Measurements from ENCODE around the gene NEDD4.
"Not testable (repeated sequence)": the region's sequence is repeated elsewhere in the genome, so short reads cannot be mapped to it uniquely, and the experiment has no call there.

DNA sequence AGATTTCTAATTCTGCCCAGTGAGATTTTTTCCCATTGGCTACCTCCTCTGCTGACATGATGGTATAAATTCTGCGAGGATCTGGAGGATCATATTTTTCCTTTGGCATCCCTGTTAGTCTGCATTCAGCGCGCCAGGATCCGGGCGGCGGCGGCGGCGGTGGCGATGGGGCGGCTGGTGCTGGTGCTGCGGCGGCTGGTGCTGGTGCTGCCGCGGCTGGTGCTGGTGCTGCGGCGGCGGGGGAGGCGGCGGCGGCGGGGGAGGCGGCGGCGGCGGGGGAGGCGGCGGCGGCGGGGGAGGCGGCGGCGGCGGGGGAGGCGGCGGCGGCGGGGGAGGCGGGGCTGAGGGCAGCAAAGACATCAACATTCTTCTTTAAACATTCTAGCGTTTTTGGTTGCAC is 13.6 kb upstream of the NEDD4 start:
- TF ChIP-seq, protein P1, sequence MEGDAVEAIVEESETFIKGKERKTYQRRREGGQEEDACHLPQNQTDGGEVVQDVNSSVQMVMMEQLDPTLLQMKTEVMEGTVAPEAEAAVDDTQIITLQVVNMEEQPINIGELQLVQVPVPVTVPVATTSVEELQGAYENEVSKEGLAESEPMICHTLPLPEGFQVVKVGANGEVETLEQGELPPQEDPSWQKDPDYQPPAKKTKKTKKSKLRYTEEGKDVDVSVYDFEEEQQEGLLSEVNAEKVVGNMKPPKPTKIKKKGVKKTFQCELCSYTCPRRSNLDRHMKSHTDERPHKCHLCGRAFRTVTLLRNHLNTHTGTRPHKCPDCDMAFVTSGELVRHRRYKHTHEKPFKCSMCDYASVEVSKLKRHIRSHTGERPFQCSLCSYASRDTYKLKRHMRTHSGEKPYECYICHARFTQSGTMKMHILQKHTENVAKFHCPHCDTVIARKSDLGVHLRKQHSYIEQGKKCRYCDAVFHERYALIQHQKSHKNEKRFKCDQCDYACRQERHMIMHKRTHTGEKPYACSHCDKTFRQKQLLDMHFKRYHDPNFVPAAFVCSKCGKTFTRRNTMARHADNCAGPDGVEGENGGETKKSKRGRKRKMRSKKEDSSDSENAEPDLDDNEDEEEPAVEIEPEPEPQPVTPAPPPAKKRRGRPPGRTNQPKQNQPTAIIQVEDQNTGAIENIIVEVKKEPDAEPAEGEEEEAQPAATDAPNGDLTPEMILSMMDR (conservative IDR thresholded peaks at IDR 0.05; ENCODE audit: low read depth, low read length) = not testable (repeated sequence)
- TF ChIP-seq BHLHE40 (IDR thresholded peaks at IDR 0.05; ENCODE audit: low read depth, low read length); POLR2A (IDR thresholded peaks at IDR 0.05; ENCODE audit: low read depth, low read length); SMC3 (IDR thresholded peaks at IDR 0.05; ENCODE audit: low read depth, low read length); CEBPB (IDR thresholded peaks at IDR 0.05; ENCODE audit: low read depth, low read length); MXI1 (IDR thresholded peaks at IDR 0.05; ENCODE audit: borderline replicate concordance, low read depth, low read length); RFX5 (IDR thresholded peaks at IDR 0.05; ENCODE audit: low read depth, low read length); MAZ (IDR thresholded peaks at IDR 0.05; ENCODE audit: borderline replicate concordance, low read depth, low read length); RAD21 (IDR thresholded peaks at IDR 0.05; ENCODE audit: low read length); MAFK (IDR thresholded peaks at IDR 0.05; ENCODE audit: low read depth, low read length): not testable (repeated sequence)
- TF ChIP-seq, protein P2, sequence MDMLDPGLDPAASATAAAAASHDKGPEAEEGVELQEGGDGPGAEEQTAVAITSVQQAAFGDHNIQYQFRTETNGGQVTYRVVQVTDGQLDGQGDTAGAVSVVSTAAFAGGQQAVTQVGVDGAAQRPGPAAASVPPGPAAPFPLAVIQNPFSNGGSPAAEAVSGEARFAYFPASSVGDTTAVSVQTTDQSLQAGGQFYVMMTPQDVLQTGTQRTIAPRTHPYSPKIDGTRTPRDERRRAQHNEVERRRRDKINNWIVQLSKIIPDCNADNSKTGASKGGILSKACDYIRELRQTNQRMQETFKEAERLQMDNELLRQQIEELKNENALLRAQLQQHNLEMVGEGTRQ (IDR thresholded peaks at IDR 0.05; ENCODE audit: low read depth, low read length) = not testable (repeated sequence)

All from IMR-90 (cell line).